ENCODE results near the gene DGKI.

GRCh38 chr7:137671920-137672319 is 174.9 kb downstream of the DGKI start:
- TF ChIP-seq CTCF (conservative IDR thresholded peaks at IDR 0.05; ENCODE audit: low read depth, low read length), result no peak
- no peak for TF ChIP-seq EZH2 (IDR thresholded peaks at IDR 0.05; ENCODE audit: borderline replicate concordance, low read depth, low read length, poor library complexity, severe bottlenecking)
